Retinal pigment epithelial cell (primary cell): ENCODE data around the gene GNG14.

Source experiments
- DNase-seq: peaks from one replicate; pipeline ENCODE4 v3.0.0-alpha.2; 2010; ENCODE audit warnings: low read depth
- H3K4me3 ChIP-seq: 2 replicates; pipeline ENCODE4 v1.5.1; 2011; ENCODE audit warnings: mild to moderate bottlenecking, low read length, control low read depth, moderate library complexity
- TF ChIP-seq, protein P1 (sequence below): conservative IDR thresholded peaks from 2 replicates; pipeline ENCODE4 v1.5.1; 2011; ENCODE audit warnings: low read depth, low read length, control low read depth, inconsistent platforms

The GNG14 gene

DNA sequence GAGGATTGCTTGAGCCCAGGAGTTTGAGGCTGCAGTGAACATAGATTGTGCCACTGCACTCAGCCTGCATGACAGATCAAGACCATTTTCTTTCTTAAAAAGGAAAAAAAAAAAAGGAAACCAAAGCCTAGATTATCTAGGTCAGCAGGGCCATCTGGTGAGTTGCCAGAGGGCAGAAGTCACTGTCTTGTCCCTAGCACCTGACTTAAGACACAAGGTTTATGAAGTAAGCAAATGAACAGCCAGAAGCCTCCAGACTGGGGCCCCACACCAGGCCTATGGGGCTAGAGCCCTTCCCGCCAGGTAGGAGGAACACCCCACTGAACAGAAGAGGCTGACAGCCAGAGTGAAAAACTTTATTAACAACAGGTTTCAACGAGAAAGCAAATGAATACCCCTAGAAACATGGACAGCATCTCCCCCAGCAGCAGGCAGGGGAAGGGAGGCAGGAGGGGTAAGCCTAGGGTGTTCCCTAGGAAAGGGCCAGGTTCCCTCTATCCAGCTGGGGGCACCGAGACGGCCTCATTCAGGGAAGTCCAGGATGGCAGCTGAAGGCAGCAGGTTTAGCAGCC lies 20.0 kb upstream of the GNG14 start:
- TF ChIP-seq, protein P1, sequence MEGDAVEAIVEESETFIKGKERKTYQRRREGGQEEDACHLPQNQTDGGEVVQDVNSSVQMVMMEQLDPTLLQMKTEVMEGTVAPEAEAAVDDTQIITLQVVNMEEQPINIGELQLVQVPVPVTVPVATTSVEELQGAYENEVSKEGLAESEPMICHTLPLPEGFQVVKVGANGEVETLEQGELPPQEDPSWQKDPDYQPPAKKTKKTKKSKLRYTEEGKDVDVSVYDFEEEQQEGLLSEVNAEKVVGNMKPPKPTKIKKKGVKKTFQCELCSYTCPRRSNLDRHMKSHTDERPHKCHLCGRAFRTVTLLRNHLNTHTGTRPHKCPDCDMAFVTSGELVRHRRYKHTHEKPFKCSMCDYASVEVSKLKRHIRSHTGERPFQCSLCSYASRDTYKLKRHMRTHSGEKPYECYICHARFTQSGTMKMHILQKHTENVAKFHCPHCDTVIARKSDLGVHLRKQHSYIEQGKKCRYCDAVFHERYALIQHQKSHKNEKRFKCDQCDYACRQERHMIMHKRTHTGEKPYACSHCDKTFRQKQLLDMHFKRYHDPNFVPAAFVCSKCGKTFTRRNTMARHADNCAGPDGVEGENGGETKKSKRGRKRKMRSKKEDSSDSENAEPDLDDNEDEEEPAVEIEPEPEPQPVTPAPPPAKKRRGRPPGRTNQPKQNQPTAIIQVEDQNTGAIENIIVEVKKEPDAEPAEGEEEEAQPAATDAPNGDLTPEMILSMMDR, result no peak
- DNase-seq, result no peak
- peak overlapping the region; percentile 96 for H3K4me3 ChIP-seq

DNA sequence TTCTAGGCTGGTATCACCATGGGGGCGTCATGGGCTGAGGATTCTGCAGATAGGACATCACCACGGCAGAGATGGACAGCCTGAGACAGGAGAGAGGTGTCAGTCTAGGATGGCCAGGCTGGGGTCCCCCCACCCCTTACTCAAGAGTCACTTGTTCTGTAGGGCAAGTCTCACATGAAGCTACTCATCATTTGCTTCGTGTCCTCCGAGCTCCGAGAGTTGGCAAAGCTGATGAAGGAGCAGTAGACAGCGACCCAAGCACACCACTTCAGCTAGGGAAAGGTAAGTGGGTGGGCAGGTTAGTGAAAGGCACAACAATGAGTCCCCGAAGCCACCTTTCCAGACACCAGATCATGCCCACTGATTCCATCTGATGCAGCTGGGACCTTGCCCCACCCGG lies 19.5 kb upstream of the GNG14 start:
- TF ChIP-seq, protein P1, result no peak
- no peak for DNase-seq
- H3K4me3 ChIP-seq, result peak overlapping the region; percentile 96

DNA sequence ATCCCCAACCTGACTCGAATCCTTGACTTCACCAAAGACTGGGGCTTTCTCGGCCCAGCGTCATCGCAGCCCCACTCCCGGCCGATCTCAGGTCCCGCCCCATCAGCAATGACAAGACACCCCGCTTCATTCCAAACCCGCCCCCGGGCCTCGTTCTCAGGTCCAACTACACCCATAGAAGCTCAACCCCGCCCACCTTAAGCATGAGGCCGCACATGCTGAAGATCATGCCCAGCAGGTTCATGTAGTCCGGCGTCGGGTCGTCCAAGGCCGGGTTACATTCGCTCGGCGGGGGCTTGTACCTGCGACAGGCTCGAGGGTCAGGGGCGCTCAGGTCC lies 18.9 kb upstream of the GNG14 start:
- TF ChIP-seq, protein P1, result no peak
- H3K4me3 ChIP-seq, result peak overlapping the region; percentile 96
- DNase-seq, result no peak

DNA sequence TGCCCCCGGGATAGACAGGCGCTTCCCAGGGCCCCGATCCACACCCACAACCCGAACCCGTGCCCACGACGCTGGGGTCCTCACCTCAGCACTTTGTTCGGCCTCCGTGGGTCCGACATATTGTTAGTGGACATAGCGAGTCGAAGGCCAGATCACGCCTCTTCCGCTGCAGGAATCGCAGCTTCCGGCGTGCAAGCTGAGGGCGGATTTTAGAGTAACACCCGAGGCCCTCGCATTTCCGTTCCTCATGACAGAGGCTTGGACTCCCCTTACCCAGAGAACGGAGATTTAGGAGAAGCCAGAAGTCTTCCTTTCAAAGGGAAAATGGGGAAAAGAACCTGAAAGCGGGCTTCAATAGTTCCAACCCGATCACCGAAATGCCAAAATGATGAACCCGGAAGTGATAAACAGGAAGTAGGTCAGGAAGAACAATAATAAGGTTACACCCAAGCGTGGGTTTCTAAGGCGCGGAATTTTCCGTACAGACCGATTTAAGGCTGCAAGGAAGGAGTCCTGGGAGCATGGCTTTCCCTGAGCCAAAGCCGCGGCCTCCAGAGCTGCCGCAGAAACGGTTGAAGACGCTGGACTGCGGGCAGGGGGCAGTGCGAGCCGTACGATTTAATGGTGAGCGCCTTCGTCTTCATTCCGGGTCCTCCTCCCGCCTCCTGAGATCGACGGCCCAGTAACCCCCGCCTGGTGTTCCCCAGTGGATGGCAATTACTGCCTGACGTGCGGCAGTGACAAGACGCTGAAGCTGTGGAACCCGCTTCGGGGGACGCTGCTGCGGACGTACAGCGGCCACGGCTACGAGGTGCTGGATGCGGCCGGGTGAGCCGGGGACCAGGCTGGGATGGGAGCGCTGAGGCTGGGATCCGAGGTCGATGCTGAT lies 18.3 kb upstream of the GNG14 start:
- peak overlapping the region; percentile 96 for H3K4me3 ChIP-seq
- TF ChIP-seq, protein P1, result no peak
- DNase-seq, result peak; percentile 48

DNA sequence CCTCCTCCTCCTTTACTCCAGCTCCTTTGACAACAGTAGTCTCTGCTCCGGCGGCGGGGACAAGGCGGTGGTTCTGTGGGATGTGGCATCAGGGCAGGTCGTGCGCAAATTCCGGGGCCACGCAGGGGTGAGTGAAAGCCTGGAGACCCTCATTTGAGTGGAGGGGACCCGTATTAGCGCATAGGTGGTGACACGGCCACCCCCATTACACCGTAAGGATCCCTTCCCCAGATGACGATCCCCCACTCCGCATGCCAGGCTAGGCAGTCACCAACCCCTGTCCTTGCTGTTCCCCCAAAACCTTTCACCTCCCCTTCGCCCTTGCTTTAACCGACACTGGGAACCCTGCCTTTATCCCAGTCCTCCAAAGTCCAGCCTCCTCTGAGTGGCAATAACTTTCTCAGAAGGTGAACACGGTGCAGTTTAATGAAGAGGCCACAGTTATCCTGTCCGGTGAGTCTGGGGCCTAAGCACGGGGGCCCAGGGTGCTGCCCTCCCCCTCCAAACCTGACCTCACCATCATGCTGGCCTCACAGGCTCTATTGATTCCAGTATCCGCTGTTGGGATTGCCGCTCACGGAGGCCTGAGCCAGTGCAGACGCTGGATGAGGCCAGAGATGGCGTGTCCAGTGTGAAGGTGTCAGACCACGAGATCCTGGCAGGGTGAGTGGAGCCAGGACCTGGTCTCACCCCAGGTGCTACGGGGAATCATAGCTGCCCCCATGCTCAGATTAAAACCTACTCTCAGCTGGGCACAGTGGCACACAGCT lies 17.5 kb upstream of the GNG14 start:
- DNase-seq, result no peak
- H3K4me3 ChIP-seq, result peak overlapping the region; percentile 96
- TF ChIP-seq, protein P1, result no peak

DNA sequence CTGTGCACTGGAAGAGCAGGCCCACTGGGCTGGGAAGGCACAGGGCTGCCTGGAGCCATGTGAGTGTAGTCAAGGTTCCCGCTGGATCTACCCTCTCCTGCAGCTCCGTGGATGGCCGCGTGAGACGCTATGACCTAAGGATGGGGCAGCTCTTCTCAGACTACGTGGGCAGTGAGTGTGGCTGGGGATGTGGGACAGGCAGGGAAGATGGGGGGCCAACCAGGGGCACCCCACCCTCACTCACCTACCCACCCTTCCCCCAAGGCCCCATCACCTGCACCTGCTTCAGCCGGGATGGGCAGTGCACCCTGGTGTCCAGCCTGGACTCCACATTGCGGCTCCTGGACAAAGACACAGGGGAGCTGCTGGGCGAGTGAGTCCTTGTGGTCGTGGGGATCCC lies 15.1 kb upstream of the GNG14 start:
- DNase-seq, result no peak
- TF ChIP-seq, protein P1, result no peak
- no peak overlapping the region for H3K4me3 ChIP-seq
